GM12878 (cell line): ENCODE results near the gene CD276. TPM values are rescaled to one million over a fixed set of nuclear protein-coding genes. Genes with fewer than 3 reads are reported as not detected.

Source experiments
- ATAC-seq: fragments of 200-7000 bp; cut with Tn5 transposase; 3 replicates; pipeline ENCODE4 v1.9.1; 2020; ENCODE audit warnings: mild to moderate bottlenecking, moderate library complexity
- BruUV-seq: library from RNA; stranded (reverse); fragments of 400-500 nt; replicated peaks from 2 replicates; lab custom pipeline; 2021; lab: Mats Ljungman, UMichigan
- CTCF ChIA-PET: fragments of 300-600 bp; sonication (Branson Sonifier 250); formaldehyde crosslinking; extraction: SDS; loops from one replicate; lab custom pipeline; 2021; ENCODE audit warnings: inconsistent platforms; lab: Yijun Ruan, JAX
- POLR2A ChIA-PET: fragments of 350-600 bp; formaldehyde crosslinking; extraction: SDS; loops from one replicate; lab custom pipeline; 2021; ENCODE audit warnings: inconsistent platforms; lab: Charles Lee
- RAD21 ChIA-PET: fragments of 300-600 bp; sonication (Branson Sonifier 250); formaldehyde crosslinking; loops from one replicate; lab custom pipeline; 2023; ENCODE audit warnings: antibody characterized with exemption; ENCODE audit not compliant: unreplicated experiment; lab: Charles Lee
- SMC1A ChIA-PET: fragments of 300-600 bp; sonication (Branson Sonifier 250); formaldehyde crosslinking; loops from one replicate; lab custom pipeline; 2023; ENCODE audit not compliant: unreplicated experiment, uncharacterized antibody; lab: Charles Lee
- DNase-seq: peaks from one replicate; pipeline ENCODE4 v3.0.0-alpha.2; 2011; ENCODE audit warnings: low read depth, low spot score
- FAIRE-seq: peaks from 3 replicates; lab custom pipeline; 2011; peaks lifted over from hg19 to GRCh38; lab: Jason Lieb, UNC
- H2AFZ ChIP-seq: 2 replicates; pipeline ENCODE4 v1.6.0; 2011; ENCODE audit warnings: low read depth, low read length, control low read depth; ENCODE audit not compliant: control insufficient read depth
- H3K27ac ChIP-seq: 2 replicates; pipeline ENCODE4 v1.5.1; 2011; ENCODE audit warnings: control low read depth; ENCODE audit not compliant: control insufficient read depth, insufficient read depth
- H3K27me3 ChIP-seq, 2 experiments: replicated peaks in 1 of 2; 2 replicates each; pipeline versions ENCODE4 v1.6.0 to v1.6.1; 2011; ENCODE audit warnings: low read length in 1 of 2; ENCODE audit not compliant: control insufficient read depth in 2 of 2, insufficient read depth in 2 of 2
- H3K36me3 ChIP-seq, 2 experiments: 2 replicates each; pipeline ENCODE4 v1.5.1; 2011; ENCODE audit warnings: low read length in 1 of 2; ENCODE audit not compliant: control insufficient read depth in 2 of 2, insufficient read depth in 2 of 2
- H3K4me1 ChIP-seq: 2 replicates; pipeline ENCODE4 v1.6.1; 2011; ENCODE audit warnings: mild to moderate bottlenecking, low read length, moderate library complexity, mixed read lengths; ENCODE audit not compliant: control insufficient read depth, insufficient read depth
- H3K4me2 ChIP-seq: 2 replicates; pipeline ENCODE4 v1.6.0; 2011; ENCODE audit warnings: control low read depth; ENCODE audit not compliant: control insufficient read depth, insufficient read depth
- H3K4me3 ChIP-seq: fragments of 200-600 bp; sonication (generic); 2 replicates; pipeline ENCODE4 v1.5.1; 2016
- H3K79me2 ChIP-seq: 2 replicates; pipeline ENCODE4 v1.6.0; 2011; ENCODE audit warnings: low read length; ENCODE audit not compliant: control insufficient read depth, insufficient read depth
- H3K9ac ChIP-seq: 2 replicates; pipeline ENCODE4 v1.8.0; 2011; ENCODE audit warnings: low read length, control low read depth, mixed read lengths; ENCODE audit not compliant: control insufficient read depth, insufficient read depth
- H3K9me3 ChIP-seq: replicated peaks from 3 replicates; pipeline ENCODE4 v1.5.1; 2011; ENCODE audit warnings: mild to moderate bottlenecking, low read length; ENCODE audit not compliant: control insufficient read depth, insufficient read depth
- H4K20me1 ChIP-seq: 2 replicates; pipeline ENCODE4 v1.6.0; 2011; ENCODE audit not compliant: control insufficient read depth, insufficient read depth
- CEBPB ChIP-seq, 2 experiments: fragments of 150-350 bp in 1 of 2; IDR thresholded peaks; 2 replicates each; pipeline ENCODE4 v1.6.1; 2012 to 2014; ENCODE audit warnings: low read depth in 2 of 2, low read length in 2 of 2, borderline replicate concordance in 1 of 2, inconsistent platforms in 1 of 2
- E4F1 ChIP-seq: fragments of 450-650 bp; IDR thresholded peaks from 2 replicates; pipeline ENCODE4 v1.6.1; 2018; ENCODE audit warnings: borderline replicate concordance, mild to moderate bottlenecking; ENCODE audit not compliant: partially characterized antibody
- EZH2 ChIP-seq: IDR thresholded peaks from 2 replicates; pipeline ENCODE4 v1.6.1; 2012; ENCODE audit warnings: low read depth, mild to moderate bottlenecking, control low read depth, inconsistent platforms, low read length, borderline replicate concordance; ENCODE audit not compliant: control insufficient read depth
- HDAC2 ChIP-seq: fragments of 200-600 bp; sonication (generic); IDR thresholded peaks from 2 replicates; pipeline ENCODE4 v1.6.1; 2017
- HDGF ChIP-seq: fragments of 450-650 bp; IDR thresholded peaks from 2 replicates; pipeline ENCODE4 v1.6.1; 2016; ENCODE audit warnings: antibody characterized with exemption
- IKZF2 ChIP-seq, 2 experiments: fragments of 450-650 bp; IDR thresholded peaks; 2 replicates each; pipeline ENCODE4 v1.6.1; 2017; ENCODE audit warnings: mild to moderate bottlenecking in 2 of 2, moderate library complexity in 2 of 2
- MEF2B ChIP-seq: fragments of 450-650 bp; IDR thresholded peaks from 2 replicates; pipeline ENCODE4 v1.6.1; 2018; ENCODE audit warnings: mild to moderate bottlenecking, moderate library complexity; ENCODE audit not compliant: partially characterized antibody, poor library complexity, severe bottlenecking
- NBN ChIP-seq: fragments of 450-650 bp; IDR thresholded peaks from 2 replicates; pipeline ENCODE4 v1.6.1; 2016
- NFXL1 ChIP-seq: fragments of 450-650 bp; IDR thresholded peaks from 2 replicates; pipeline ENCODE4 v1.6.1; 2017; ENCODE audit warnings: antibody characterized with exemption, mild to moderate bottlenecking, borderline replicate concordance
- NRF1 ChIP-seq: conservative IDR thresholded peaks from 2 replicates; pipeline ENCODE4 v1.6.1; 2011; ENCODE audit warnings: mild to moderate bottlenecking, low read depth, low read length, improper control_type of control experiment
- PBX3 ChIP-seq: IDR thresholded peaks from 2 replicates; pipeline ENCODE4 v1.6.1; 2011; ENCODE audit warnings: mild to moderate bottlenecking, low read depth, low read length, moderate library complexity; ENCODE audit not compliant: insufficient replicate concordance
- SMAD5 ChIP-seq: IDR thresholded peaks from 2 replicates; pipeline ENCODE4 v1.6.1; 2016; ENCODE audit warnings: antibody characterized with exemption, low read depth
- SP1 ChIP-seq: IDR thresholded peaks from one replicate; pipeline ENCODE4 v1.6.1; 2011; ENCODE audit warnings: low read depth, low read length
- SREBF2 ChIP-seq: IDR thresholded peaks from 2 replicates; pipeline ENCODE4 v1.6.1; 2012; ENCODE audit warnings: mild to moderate bottlenecking, low read length
- ZBED1 ChIP-seq: IDR thresholded peaks from 2 replicates; pipeline ENCODE4 v1.6.1; 2016; ENCODE audit warnings: borderline replicate concordance
- WGBS: methylation state at CpG from one replicate; pipeline ENCODE4 v1.1.6; 2016; ENCODE audit warnings: low lambda C conversion rate; ENCODE audit not compliant: insufficient replicate concordance, insufficient coverage; ENCODE audit errors: missing lambda C conversion rate; 5-methylcytosine and 5-hydroxymethylcytosine counted together
- in situ Hi-C: fragments of 300-500 bp; cut with MboI; formaldehyde crosslinking; loops from 9 replicates; pipeline ENCODE4 v1.14.3; 2018; ENCODE audit warnings: mixed read lengths
- intact Hi-C: fragments of 100-400 bp; cut with micrococcal nuclease; formaldehyde crosslinking; loops from one replicate; pipeline ENCODE4 v1.14.2; 2022; ENCODE audit not compliant: unreplicated experiment
- polyA plus RNA-seq, 11 experiments: library from polyadenylated mRNA; depleted of rRNA in 4 of 11; unstranded in 6 of 11; stranded (reverse) in 5 of 11; fragments of >200 nt; fragmentation: Nextera tagmentation in 4 of 11; fragmentation: Illumina TruSeq in 1 of 11; extraction: Ambion mirVana in 4 of 11; extraction: Trizol in 1 of 11; gene quantifications; 1 replicate in 1 of 11; 2 replicates in 10 of 11; pipeline versions ENCODE4 v1.2.1 to v1.2.3, GENCODE V29; 2011 to 2016; ENCODE audit warnings: inconsistent platforms in 2 of 11, missing spikeins in 2 of 11, low read depth in 1 of 11
- total RNA-seq, 4 experiments: library from RNA; depleted of rRNA in 3 of 4; stranded (reverse); fragments of >200 nt in 3 of 4; fragmentation: Illumina TruSeq in 1 of 4; extraction: Trizol in 1 of 4; gene quantifications; 2 replicates each; pipeline versions ENCODE4 v1.2.1 to v1.2.3, GENCODE V29; 2013 to 2021

The CD276 gene
- total and polyA plus RNA-seq, 10 of the 15 experiments (the other 5 are each of a cell fraction or from before 2014, with no cell fraction given) = 0.11 to 3.0 (median 1.2) TPM

GRCh38 chr15:73723191-73723590, 39.0 kb downstream of the CD276 start:
- Histone ChIP-seq H3K4me1 (no peaks in the 10 kb centered on the region), H3K79me2 (no peaks in the 10 kb centered on the region), H3K9me3 (no peaks in the 10 kb centered on the region), H3K27me3 (peaks cover 4 to 7% of the 10 kb centered on the region in 2 experiments), H3K4me3 (no peak overlapping the region), H3K9ac (no peak overlapping the region), H2AFZ (no peak overlapping the region), H3K36me3 (no peaks in the 10 kb centered on the region), H3K4me2 (no peak overlapping the region), H3K27ac (no peak overlapping the region), H4K20me1 (no peaks in the 10 kb centered on the region; the same call in 1 of the 2 replicates)
- ATAC-seq (no peak), DNase-seq (no peak), FAIRE-seq (no peak)
- intact Hi-C loops = no loop called here
- RAD21 ChIA-PET = no interaction called here
- CTCF ChIA-PET = no interaction called here
- no TSS peak for BruUV-seq
- 7% methylated on average over 4 of the region's 4 CpGs for WGBS
- no peak for TF ChIP-seq EZH2
- no peak for TF ChIP-seq PBX3
- no peak for TF ChIP-seq MEF2B
- TF ChIP-seq CEBPB (IDR thresholded peaks at IDR 0.05; ENCODE audit: borderline replicate concordance in 1 of 2, low read depth in 2 of 2, low read length in 2 of 2) = no peak
- no peak for TF ChIP-seq E4F1
- no peak for TF ChIP-seq SMAD5
- TF ChIP-seq NFXL1 = no peak
- no peak for TF ChIP-seq HDGF
- TF ChIP-seq NBN = no peak
- TF ChIP-seq ZBED1 = no peak
- TF ChIP-seq SREBF2 = no peak
- TF ChIP-seq SP1 = no peak
- no peak for TF ChIP-seq IKZF2 (IDR thresholded peaks at IDR 0.05)
- TF ChIP-seq HDAC2 = no peak
- no peak for TF ChIP-seq NRF1
- POLR2A ChIA-PET = no interaction called here
- in situ Hi-C loops = no loop called here
- SMC1A ChIA-PET = no interaction called here
